ENCODE measurements around the gene TET2.

DNA sequence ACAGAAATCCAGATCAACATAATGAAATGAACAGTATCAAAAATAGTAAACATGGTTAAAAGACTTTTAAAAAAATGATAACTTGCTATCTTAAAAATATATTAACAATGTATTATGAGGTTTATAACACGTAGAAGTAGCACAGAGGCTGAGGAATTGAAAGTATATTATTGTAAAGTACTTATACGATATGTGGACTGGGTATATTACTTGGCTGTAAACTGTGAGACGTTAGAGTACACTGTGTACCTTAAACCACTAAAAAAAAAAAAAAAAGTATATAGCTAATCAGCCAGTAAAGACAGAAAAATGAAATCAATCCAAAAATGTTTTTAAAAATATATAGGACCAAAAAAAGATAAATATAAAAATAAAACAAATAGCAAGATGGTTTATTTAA lies 120.6 kb downstream of the TET2 start:
- TF ChIP-seq, protein P1, sequence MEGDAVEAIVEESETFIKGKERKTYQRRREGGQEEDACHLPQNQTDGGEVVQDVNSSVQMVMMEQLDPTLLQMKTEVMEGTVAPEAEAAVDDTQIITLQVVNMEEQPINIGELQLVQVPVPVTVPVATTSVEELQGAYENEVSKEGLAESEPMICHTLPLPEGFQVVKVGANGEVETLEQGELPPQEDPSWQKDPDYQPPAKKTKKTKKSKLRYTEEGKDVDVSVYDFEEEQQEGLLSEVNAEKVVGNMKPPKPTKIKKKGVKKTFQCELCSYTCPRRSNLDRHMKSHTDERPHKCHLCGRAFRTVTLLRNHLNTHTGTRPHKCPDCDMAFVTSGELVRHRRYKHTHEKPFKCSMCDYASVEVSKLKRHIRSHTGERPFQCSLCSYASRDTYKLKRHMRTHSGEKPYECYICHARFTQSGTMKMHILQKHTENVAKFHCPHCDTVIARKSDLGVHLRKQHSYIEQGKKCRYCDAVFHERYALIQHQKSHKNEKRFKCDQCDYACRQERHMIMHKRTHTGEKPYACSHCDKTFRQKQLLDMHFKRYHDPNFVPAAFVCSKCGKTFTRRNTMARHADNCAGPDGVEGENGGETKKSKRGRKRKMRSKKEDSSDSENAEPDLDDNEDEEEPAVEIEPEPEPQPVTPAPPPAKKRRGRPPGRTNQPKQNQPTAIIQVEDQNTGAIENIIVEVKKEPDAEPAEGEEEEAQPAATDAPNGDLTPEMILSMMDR (IDR thresholded peaks at IDR 0.05) = no peak
- no peak for TF ChIP-seq POLR2A (IDR thresholded peaks at IDR 0.05)
- TF ChIP-seq EP300 (IDR thresholded peaks at IDR 0.05) = no peak

Measured in sigmoid colon (tissue), 4 donors.